Karpas-422 (cell line): ENCODE measurements around the gene HRH1. TPM values are rescaled to one million over a fixed set of nuclear protein-coding genes. Genes with fewer than 3 reads are reported as not detected.
"Not testable (repeated sequence)": the region's sequence is repeated elsewhere in the genome, so short reads cannot be mapped to it uniquely, and the experiment has no call there.

Source experiments
- DNase-seq: peaks from one replicate; pipeline ENCODE4 v3.0.0-alpha.2; 2015
- H2AFZ ChIP-seq: fragments of 200-600 bp; sonication (generic); 2 replicates; pipeline ENCODE4 v1.6.1; 2014; ENCODE audit warnings: antibody characterized with exemption, low read length, mixed read lengths
- H3K27ac ChIP-seq: fragments of 200-600 bp; sonication (generic); 2 replicates; pipeline ENCODE4 v1.5.1; 2014; ENCODE audit warnings: mild to moderate bottlenecking, low read length, moderate library complexity
- H3K27me3 ChIP-seq: fragments of 200-600 bp; sonication (generic); 2 replicates; pipeline ENCODE4 v1.6.1; 2014; ENCODE audit warnings: low read length, mixed read lengths
- H3K36me3 ChIP-seq: fragments of 200-600 bp; sonication (generic); 2 replicates; pipeline ENCODE4 v1.6.1; 2014; ENCODE audit warnings: low read length, mixed read lengths; ENCODE audit not compliant: insufficient read depth
- H3K4me1 ChIP-seq: fragments of 200-600 bp; sonication (generic); 2 replicates; pipeline ENCODE4 v1.6.1; 2014; ENCODE audit warnings: mild to moderate bottlenecking, low read length, mixed read lengths
- H3K4me2 ChIP-seq: fragments of 200-600 bp; sonication (generic); 2 replicates; pipeline ENCODE4 v1.6.1; 2014; ENCODE audit warnings: low read length, low read depth, mild to moderate bottlenecking; ENCODE audit not compliant: poor library complexity, severe bottlenecking
- H3K4me3 ChIP-seq: fragments of 200-600 bp; sonication (generic); 2 replicates; pipeline ENCODE4 v1.5.1; 2014; ENCODE audit warnings: mild to moderate bottlenecking, antibody characterized with exemption, low read length, mixed read lengths
- H3K79me2 ChIP-seq: fragments of 200-600 bp; sonication (generic); 2 replicates; pipeline ENCODE4 v1.6.1; 2014; ENCODE audit warnings: mild to moderate bottlenecking, low read length, mixed read lengths
- H3K9ac ChIP-seq: fragments of 200-600 bp; sonication (generic); 2 replicates; pipeline ENCODE4 v1.6.0; 2014; ENCODE audit warnings: low read length
- H3K9me2 ChIP-seq: fragments of 200-600 bp; sonication (generic), shearing (Covaris generic); replicated peaks from 2 replicates; pipeline ENCODE4 v1.6.0; 2014; ENCODE audit warnings: mild to moderate bottlenecking, low read length, moderate library complexity; ENCODE audit not compliant: insufficient read depth
- H3K9me3 ChIP-seq: fragments of 300-700, 200-600 bp; sonication (generic); 2 replicates; pipeline ENCODE4 v1.6.1; 2014; ENCODE audit warnings: low read length, mixed read lengths
- H4K20me1 ChIP-seq: fragments of 200-600 bp; sonication (generic); 2 replicates; pipeline ENCODE4 v1.6.1; 2014; ENCODE audit warnings: mild to moderate bottlenecking, antibody characterized with exemption, low read length, low read depth; ENCODE audit not compliant: insufficient read depth
- total RNA-seq: library from RNA; depleted of rRNA; stranded (reverse); fragments of >200 nt; shearing (Covaris generic); gene quantifications from 2 replicates; pipeline ENCODE4 v1.2.3, GENCODE V29; 2014; ENCODE audit warnings: low replicate concordance

Gene HRH1
- total RNA-seq, 1 experiment from 2014 or later, result 9.6 TPM

DNA sequence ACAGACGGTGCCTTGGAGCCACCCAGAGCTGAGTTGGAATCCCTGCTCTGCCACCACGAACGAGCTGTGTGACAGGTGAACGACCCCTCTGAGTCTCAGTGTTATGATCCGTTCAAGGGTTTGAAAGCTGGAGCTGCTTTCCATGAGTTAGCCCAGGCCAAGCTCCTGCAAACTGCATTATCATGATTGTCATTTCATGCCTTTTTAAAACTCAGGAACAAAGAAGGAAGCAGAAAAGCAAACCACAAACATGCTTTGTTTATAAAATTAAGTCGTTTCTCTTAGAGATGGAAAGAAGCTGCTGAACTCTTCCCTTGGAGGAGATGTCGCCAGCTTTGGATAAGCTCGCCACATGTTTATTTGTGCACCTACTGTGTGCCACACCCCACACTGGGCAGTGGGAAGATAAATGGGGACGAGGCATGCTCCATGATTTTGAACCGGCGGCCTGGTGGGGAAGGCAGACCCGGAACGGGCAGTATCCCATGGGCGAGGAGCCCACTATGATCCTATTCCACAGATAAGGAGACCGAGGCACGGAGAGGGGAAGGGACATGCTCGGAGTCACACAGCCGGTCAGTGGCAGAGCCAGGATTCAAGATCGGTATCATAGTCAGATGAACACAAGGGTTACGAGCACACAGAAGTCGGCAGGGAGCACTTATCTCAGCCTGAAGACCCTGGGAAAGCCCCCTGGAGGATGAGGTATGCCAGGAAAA, 15.9 kb downstream of the HRH1 start:
- no peak for DNase-seq
- H3K27ac ChIP-seq, result no peak overlapping the region
- no peak overlapping the region for H3K4me3 ChIP-seq
- H4K20me1 ChIP-seq, result no peaks in the 10 kb centered on the region
- no peaks in the 10 kb centered on the region for H3K4me1 ChIP-seq
- H3K79me2 ChIP-seq, result no peaks in the 10 kb centered on the region
- no peaks in the 10 kb centered on the region for H3K27me3 ChIP-seq
- no peak overlapping the region for H3K4me2 ChIP-seq
- no peaks in the 10 kb centered on the region for H3K9me3 ChIP-seq
- no peaks in the 10 kb centered on the region for H3K36me3 ChIP-seq
- H3K9ac ChIP-seq, result no peak overlapping the region
- H3K9me2 ChIP-seq, result no peaks in the 10 kb centered on the region
- no peak overlapping the region for H2AFZ ChIP-seq

- no peaks in the 10 kb centered on the region for H4K20me1 ChIP-seq
Observed at GRCh38 chr3:11172096-11172690, 17.9 kb downstream of the HRH1 start.

GRCh38 chr3:11173828-11174465, 19.7 kb downstream of the HRH1 start:
- no peaks in the 10 kb centered on the region for H3K27me3 ChIP-seq
- H3K4me2 ChIP-seq, result no peak overlapping the region
- H3K9me3 ChIP-seq, result no peaks in the 10 kb centered on the region
- H3K27ac ChIP-seq, result no peak overlapping the region
- DNase-seq, result no peak
- H2AFZ ChIP-seq, result no peak overlapping the region
- H3K79me2 ChIP-seq, result no peaks in the 10 kb centered on the region
- no peaks in the 10 kb centered on the region for H3K36me3 ChIP-seq
- no peaks in the 10 kb centered on the region for H4K20me1 ChIP-seq
- H3K9ac ChIP-seq, result no peak overlapping the region
- H3K4me3 ChIP-seq, result no peak overlapping the region
- no peaks in the 10 kb centered on the region for H3K9me2 ChIP-seq
- H3K4me1 ChIP-seq, result no peaks in the 10 kb centered on the region

More at GRCh38 chr3:11172096-11172690, 17.9 kb downstream of the HRH1 start:
- Histone ChIP-seq H3K27ac (no peak overlapping the region), H3K9me3 (no peaks in the 10 kb centered on the region), H3K36me3 (no peaks in the 10 kb centered on the region), H3K27me3 (no peaks in the 10 kb centered on the region), H3K4me1 (no peaks in the 10 kb centered on the region), H2AFZ (no peak overlapping the region), H3K4me2 (no peak overlapping the region), H3K9me2 (no peaks in the 10 kb centered on the region), H3K79me2 (no peaks in the 10 kb centered on the region), H3K4me3 (no peak overlapping the region), H3K9ac (no peak overlapping the region)
- no peak for DNase-seq

- Histone ChIP-seq H3K27ac (no peak overlapping the region), H3K9ac (no peak overlapping the region), H3K36me3 (no peaks in the 10 kb centered on the region), H4K20me1 (no peaks in the 10 kb centered on the region), H3K9me2 (no peaks in the 10 kb centered on the region), H3K9me3 (no peaks in the 10 kb centered on the region), H3K27me3 (no peaks in the 10 kb centered on the region), H3K79me2 (no peaks in the 10 kb centered on the region), H3K4me1 (no peaks in the 10 kb centered on the region), H3K4me3 (no peak overlapping the region), H3K4me2 (no peak overlapping the region), H2AFZ (no peak overlapping the region)
- no peak for DNase-seq
Observed at GRCh38 chr3:11178421-11178820, 24.1 kb downstream of the HRH1 start.

DNA sequence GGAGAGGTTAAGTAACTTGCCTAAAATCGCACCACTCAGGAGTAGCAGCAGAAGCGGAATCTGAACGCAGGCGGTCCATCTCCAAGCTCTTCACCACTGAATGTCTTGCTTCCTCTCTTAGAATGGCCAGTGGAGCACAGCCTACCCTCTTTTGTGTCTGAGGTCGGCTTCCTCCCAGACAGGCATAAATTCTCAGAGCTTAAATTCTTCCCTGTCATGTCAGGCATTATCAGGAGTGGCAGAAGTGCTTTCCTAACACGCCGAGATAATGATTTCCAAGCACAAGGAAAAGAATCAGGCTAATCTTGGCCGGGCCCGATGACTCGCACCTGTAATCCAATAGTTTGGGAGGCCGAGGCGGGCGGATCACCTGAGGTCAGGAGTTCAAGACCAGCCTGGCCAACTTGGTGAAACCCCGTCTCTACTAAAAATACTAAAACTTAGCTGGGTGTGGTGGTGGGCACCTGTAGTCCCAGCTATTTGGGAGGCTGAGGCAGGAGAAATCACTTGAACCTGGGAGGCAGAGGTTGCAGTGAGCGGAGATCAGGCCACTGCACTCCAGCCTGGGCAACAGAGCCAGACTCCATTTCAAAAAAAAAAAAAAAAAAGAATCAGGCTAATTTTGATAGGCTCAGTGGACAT, 30.2 kb downstream of the HRH1 start:
- H4K20me1 ChIP-seq, H3K79me2 ChIP-seq, H3K4me3 ChIP-seq, H3K9me3 ChIP-seq, H3K27ac ChIP-seq, H3K36me3 ChIP-seq, H3K4me2 ChIP-seq, H2AFZ ChIP-seq, H3K27me3 ChIP-seq, DNase-seq, H3K4me1 ChIP-seq, H3K9ac ChIP-seq, H3K9me2 ChIP-seq: not testable (repeated sequence)

DNA sequence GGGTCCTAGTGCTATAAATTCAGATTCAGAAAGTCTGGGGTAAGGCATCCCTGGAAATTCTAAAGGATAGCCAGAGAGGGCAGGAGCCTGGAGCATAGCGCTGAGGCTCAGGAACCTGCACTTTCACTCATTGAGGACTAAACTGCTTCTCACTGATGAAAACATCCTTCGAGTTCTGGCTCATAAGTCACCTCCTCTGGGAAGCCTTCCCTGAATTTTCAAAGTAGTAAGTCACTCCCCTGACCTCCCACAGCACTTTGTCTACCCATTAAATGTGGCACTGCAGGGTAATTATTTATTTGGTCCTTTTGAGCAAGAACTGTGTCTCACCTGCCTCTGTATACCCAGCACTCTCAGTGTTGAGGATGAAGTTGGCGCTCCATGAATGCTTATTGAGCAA, 30.9 kb downstream of the HRH1 start:
- no peaks in the 10 kb centered on the region for H4K20me1 ChIP-seq

DNA sequence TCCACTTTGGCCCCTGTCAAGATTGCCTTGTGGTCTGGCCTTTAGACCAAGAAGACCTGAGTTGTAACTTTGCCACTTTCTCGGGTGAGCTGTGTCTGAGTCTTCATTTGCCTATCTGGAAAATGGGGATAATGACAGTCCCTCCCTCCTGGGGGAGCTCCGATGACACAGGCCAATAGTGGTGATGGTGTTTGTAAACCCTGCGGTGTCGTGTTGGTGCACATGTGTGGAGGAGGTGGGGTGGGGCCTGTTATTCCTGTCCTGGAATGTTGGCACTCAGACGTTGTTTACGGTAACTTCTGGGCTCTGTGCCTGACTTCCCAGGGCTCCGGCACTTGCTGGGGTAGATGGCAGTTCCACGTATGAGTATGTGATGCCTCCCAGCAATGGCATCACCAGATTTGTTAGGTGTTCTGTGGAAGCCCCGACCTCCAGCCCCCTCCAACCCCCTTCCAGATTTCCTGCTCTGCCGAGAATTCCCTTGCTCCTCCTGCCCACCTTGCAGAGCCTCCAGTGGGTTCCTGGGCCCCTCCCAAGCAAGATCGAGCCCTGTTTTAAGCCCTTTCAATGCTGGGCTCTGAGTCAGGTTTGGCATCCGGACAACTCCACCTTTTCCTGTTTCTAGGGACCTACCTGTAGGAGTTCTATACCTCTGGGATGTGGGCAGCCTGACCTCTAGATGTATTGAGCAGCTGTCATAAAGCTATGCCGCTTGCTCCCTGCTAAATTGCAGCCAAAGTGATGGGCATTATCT, 31.4 kb downstream of the HRH1 start:
- no peak overlapping the region for H3K4me3 ChIP-seq
- no peaks in the 10 kb centered on the region for H3K9me3 ChIP-seq
- H3K27ac ChIP-seq, result no peak overlapping the region
- H4K20me1 ChIP-seq, result no peaks in the 10 kb centered on the region
- no peaks in the 10 kb centered on the region for H3K27me3 ChIP-seq
- H3K4me2 ChIP-seq, result no peak overlapping the region
- H3K9me2 ChIP-seq, result no peaks in the 10 kb centered on the region
- H3K36me3 ChIP-seq, result no peaks in the 10 kb centered on the region
- no peak overlapping the region for H2AFZ ChIP-seq
- DNase-seq, result no peak
- H3K4me1 ChIP-seq, result no peaks in the 10 kb centered on the region
- no peaks in the 10 kb centered on the region for H3K79me2 ChIP-seq
- no peak overlapping the region for H3K9ac ChIP-seq

More for the DNA sequence above, 30.9 kb downstream of the HRH1 start:
- Histone ChIP-seq H2AFZ (no peak overlapping the region), H3K4me2 (no peak overlapping the region), H3K27me3 (no peaks in the 10 kb centered on the region), H3K36me3 (no peaks in the 10 kb centered on the region), H3K4me3 (no peak overlapping the region), H3K9me3 (no peaks in the 10 kb centered on the region), H3K9me2 (no peaks in the 10 kb centered on the region), H3K79me2 (no peaks in the 10 kb centered on the region), H3K4me1 (no peaks in the 10 kb centered on the region), H3K9ac (no peak overlapping the region), H3K27ac (no peak overlapping the region)
- DNase-seq, result no peak

DNA sequence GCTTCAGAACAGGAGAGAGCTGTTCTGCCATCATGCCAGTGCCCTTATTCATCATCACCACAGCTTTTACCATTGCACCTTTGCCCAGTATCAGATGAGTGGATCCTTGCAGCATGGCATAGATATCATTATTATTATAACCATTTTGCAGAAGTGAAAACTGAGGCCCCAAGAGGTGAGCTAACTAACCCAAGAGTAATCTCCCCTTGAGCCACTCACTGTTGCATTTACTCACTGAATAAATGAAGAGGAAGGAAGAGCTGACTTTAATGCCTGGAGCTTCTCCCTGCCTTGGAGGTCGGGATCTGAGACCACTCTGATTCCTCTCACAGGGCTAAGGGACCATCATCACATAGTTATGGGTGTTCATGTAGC, 32.0 kb downstream of the HRH1 start:
- no peaks in the 10 kb centered on the region for H4K20me1 ChIP-seq
- no peaks in the 10 kb centered on the region for H3K27me3 ChIP-seq
- H3K4me3 ChIP-seq, result no peak overlapping the region
- DNase-seq, result no peak
- H3K9me3 ChIP-seq, result no peaks in the 10 kb centered on the region
- H3K36me3 ChIP-seq, result no peaks in the 10 kb centered on the region
- no peak overlapping the region for H3K27ac ChIP-seq
- no peaks in the 10 kb centered on the region for H3K9me2 ChIP-seq
- no peak overlapping the region for H2AFZ ChIP-seq
- no peaks in the 10 kb centered on the region for H3K4me1 ChIP-seq
- no peak overlapping the region for H3K9ac ChIP-seq
- no peak overlapping the region for H3K4me2 ChIP-seq
- H3K79me2 ChIP-seq, result no peaks in the 10 kb centered on the region
